ENCODE results near the gene HSPA12A. TPM values are rescaled to one million over a fixed set of nuclear protein-coding genes. Genes with fewer than 3 reads are reported as not detected.

Gene HSPA12A, protein sequence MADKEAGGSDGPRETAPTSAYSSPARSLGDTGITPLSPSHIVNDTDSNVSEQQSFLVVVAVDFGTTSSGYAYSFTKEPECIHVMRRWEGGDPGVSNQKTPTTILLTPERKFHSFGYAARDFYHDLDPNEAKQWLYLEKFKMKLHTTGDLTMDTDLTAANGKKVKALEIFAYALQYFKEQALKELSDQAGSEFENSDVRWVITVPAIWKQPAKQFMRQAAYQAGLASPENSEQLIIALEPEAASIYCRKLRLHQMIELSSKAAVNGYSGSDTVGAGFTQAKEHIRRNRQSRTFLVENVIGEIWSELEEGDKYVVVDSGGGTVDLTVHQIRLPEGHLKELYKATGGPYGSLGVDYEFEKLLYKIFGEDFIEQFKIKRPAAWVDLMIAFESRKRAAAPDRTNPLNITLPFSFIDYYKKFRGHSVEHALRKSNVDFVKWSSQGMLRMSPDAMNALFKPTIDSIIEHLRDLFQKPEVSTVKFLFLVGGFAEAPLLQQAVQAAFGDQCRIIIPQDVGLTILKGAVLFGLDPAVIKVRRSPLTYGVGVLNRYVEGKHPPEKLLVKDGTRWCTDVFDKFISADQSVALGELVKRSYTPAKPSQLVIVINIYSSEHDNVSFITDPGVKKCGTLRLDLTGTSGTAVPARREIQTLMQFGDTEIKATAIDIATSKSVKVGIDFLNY
- total RNA-seq (2014; rRNA removed; shearing (Covaris generic)), result 0.18 and 0.92 TPM in 2 replicates

DNA sequence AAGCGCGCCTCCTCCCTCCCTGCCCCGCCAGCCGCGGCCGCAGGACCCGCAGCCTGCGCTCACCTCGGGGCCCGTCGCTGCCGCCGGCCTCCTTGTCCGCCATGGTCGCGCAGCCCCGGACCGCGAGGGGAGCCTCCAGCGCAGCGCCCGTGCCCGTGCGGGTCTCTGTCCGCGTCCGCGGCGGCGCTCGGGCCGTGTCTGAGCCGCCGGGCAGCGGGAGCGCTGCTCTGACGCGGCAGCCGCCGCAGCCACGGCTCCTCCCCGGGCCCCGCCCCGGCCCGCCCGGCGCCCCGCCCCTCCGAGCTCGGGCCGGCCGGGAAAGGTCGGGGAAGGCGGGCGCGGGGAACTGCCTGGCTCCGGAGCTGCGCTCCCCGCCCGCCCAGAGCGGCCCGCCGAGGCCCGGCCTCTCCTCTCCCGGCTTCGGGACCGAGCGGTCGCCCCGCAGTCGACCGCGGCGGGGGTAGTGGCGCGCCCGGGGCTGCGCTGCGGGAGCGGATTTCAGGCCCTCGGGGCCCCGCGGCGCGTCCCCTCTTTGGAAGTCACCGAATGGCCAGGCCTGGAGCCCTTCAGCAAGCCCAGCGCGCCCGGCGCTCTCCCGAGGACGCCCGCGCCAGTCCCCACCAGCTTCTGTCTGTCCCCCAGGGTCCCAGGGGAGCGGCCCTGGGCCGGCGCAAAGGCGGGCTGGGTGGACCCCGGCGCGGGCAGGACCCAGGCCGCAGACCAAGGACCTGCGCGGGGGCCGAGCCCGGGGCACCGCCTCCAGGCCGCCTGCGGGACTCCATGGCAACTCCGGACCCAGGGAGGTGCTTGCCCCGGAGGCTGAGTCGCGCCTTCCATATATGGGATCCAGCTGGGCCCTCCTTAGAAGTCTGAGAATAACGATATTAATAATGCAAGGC lies at the start of gene HSPA12A:
TSS of gene HSPA12A (minus strand) at position 200 of the 899 bp plus-strand sequence. CDS start at position 103, 97 bp downstream.
- peak; percentile 59 for DNase-seq (ENCODE audit: low spot score)

DNA sequence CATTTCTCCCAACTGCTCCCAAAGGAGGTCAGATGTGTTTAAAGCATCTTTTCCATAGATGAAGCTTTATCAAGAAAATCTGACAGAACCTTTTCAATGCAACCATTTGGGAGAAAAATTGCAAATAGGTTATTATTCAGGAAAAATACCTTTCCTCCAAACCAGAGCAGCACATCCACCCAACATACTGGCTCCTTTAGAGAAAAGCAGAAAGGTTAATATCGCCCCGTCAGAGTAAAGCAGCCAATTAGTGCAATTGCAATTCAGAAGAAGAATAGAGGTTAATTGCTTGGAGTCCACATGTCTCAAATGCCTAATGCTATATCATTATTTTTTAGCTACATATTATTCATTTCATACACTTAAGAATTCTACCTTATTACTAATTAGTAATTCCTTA lies 48.9 kb upstream of the HSPA12A start:
- no peak for DNase-seq (ENCODE audit: low spot score)

DNA sequence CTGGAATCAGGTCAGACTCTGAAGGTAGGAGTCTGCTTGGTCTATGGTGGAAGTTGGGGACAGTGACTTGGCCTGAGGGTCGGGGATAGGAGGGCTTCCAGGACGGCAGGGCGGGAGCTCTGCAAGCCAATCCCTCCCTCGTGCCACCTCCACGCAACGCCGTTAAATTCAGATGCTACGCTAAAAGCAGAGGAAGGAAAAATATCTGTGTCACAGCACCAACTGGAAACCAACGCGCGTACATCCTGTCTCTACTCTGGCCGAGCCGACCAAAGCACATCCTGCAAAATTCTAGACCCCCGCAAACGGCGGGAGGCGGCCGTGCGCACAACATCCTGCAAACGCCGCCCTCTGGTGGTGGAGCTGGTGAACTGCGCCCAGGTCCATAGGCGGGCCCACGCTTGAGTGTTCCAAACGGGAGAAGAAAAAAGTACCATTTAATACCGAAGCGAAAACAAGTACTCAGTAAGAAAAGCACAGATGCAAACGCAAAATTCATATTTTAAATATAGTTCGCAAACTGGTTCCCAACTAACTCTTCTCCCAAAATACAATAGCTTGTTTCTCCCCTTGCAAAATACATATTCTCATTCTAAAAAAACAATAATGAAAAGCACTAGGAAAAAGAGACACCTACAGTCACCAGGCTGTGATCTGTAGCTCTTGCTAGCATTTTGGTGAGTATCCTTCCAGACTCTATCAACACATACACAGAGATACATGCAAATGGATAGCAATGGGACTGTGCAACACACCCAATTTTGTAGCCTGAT lies 45.7 kb upstream of the HSPA12A start:
- peak; percentile 56 for DNase-seq (ENCODE audit: low spot score)

DNA sequence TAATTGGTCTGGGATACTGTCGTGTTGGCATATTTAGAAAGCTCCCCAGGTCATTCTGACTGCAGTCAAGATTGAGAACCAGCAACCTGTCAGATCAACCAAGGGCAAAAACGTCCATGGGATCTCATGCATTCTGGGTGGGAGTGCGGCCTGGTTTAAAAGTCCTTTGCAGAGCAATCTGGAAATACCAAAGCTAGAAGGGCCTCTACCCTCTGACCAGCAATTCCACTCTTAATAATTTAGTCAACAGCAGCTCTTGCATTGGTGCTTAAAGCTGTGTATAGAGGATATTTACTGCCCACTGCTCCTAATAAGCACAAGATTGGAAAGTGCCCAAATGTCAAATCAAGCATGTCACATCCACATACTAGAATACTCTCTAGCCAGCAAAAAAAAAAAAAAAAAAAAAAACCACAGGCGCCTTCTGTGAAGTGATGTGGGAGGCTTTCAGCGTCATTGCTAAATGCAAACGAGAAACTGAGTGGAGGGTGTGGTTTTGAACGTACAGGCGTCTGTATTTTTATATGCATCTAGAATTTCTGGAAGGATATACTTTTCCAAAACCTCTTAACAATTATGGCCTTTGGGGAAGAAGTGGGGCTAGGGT lies 44.8 kb upstream of the HSPA12A start:
- no peak for DNase-seq (ENCODE audit: low spot score)

DNA sequence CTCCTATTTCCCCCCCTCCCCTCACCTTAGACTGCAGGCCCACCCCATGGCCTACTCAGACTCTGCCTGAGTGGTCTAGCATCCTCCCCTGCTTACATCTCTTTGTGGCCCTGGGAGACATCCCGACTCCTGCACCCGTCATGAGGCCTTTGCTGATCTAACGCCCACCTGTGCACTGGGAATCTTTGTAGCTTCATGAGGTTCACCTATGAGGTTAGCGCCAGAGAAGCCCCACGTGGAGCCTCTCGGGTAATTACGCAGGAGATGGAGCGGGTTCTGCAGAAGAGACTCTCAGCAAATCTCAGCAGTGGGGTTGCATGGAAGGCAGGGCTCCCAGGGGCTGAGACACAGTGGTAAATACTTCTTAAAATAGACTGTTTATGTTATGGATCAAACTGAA lies 43.5 kb upstream of the HSPA12A start:
- no peak for DNase-seq (ENCODE audit: low spot score)

DNA sequence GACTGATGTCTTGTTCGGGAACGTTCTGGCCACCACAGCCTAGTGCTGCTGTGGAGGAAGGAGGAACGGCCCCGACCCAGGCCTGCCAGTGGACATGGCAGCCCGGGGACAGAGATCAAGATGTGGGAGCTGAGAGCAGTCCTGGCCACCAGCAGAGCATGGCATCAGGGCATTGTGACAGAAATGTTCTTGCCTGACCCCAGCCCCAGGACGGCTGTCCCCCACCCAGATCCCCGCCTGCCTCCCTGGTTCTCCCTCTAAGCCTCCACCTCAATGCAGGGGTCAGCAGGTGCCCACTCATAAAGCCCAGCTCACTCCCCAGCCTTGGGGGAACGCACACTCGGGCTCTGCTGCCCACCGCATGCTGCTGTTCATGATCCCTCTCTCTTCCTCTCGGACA lies 42.9 kb upstream of the HSPA12A start:
- no peak for DNase-seq (ENCODE audit: low spot score)

DNA sequence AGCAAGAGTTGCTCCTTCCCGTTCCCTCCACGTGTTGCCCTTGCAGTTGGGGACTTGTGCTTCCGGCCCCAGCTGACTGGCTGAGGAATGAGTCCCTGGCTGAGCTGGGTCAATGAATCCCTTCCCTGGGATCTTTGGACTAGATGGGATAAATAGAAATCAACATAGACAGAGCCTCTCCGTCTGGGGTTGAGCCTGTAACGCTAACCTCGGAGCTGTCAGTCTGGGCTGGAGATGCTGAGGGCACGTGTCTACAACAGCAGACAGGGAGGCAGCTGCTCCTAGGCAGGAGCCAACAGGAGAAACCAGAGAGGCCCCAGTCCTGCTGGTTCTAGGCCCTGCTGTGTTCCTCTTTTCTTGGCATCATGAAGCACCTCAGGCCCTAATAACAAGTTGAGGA lies 42.3 kb upstream of the HSPA12A start:
- no peak for DNase-seq (ENCODE audit: low spot score)

DNA sequence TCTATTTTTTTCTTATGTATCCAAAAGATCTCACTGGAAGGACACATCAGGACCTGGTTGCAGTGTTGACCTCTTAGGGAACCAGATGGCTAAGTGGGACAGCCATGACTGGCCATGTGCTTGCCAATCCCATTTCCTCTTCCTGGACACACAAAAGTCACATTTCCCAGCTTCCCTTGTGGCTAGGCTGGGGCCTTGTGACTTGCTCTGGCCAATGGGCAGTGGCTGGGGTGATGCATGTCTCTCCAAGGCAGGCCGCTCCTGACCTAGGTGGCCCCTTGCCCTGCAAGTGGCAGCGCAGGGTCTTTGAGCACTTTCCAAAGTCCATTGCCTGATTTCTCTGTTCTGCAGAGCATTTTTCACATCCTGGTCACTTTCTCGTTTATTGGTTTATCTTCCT lies 41.7 kb upstream of the HSPA12A start:
- DNase-seq (ENCODE audit: low spot score), result no peak

DNA sequence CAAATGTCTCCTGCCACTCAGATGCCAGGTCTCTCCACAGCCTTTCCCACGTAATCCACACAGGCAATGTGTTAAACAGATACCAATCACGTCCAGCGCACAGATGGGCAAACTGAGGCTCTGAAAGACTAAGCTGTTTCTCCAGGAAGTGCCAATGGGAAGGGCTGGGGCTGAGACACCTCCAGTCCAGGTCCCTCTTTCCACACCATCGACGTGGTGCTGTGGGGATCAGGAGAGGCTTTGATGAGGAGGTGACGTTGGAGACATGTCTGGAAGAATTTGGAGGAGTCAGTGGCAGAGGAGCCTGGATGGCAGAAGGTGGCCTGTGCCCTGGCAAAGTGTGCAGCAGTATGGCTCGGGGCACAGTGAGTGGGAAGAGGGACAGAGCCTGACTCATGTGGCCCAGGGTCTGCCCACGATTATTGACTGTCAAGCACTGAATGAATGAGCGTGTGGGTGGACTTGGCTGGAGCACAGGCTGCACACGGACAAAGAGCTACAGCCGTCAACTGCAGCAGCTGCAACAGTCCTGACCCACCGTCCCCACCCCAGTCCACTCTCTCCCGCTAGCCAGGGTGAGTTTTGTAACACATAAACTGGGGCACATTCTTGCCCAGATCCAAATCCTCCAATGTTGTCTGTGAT lies 40.8 kb upstream of the HSPA12A start:
- DNase-seq (ENCODE audit: low spot score), result no peak

DNA sequence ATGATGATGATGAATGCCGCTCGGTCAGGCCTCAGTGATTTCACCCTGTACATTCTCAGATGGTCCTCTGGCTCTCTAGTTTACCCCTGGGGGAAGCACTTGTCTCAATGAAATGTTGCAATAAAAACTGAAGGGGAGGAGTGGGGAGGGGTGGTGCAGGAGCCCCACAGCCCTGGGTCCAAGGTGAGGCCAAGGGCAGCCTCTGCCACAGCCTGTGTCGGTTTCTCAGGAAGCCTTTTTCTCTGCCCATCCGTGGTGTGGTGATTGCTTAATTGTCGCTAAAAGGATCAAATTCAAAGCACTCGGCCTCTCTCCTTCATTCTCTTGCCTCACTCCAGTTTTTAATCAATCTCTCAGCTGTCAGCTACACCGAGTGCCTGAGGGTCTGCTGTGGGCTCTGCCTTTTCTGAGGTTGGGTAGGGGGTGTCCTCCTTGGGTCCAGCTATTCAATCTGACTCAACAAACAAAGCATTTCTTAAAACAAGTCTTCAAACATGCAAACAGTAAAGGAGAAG lies 39.1 kb upstream of the HSPA12A start:
- no peak for DNase-seq (ENCODE audit: low spot score)

DNA sequence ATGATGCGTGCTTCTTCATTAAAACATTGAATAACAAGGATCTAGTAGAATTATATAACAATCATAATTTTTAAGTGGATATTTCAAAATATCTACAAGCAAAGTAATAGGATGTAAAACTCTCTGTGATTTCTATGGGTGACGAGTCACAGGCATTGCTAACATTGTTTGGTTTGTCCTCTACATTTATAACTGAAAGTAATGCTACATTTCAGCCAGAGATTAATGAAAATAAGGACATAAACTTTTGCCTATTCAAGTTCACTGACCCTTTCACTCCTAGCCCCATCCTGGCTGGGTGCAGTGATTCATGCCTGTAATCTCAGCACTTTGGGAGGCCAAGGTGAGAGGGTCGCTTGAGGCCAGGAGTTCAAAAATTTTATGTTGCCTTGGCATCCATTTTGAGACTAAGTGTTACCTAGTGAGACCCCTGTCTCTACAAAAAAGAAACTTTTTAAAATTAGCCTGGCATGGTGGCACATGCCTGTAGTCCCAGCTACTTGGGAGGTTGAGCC lies 38.4 kb upstream of the HSPA12A start:
- no peak for DNase-seq (ENCODE audit: low spot score)

DNA sequence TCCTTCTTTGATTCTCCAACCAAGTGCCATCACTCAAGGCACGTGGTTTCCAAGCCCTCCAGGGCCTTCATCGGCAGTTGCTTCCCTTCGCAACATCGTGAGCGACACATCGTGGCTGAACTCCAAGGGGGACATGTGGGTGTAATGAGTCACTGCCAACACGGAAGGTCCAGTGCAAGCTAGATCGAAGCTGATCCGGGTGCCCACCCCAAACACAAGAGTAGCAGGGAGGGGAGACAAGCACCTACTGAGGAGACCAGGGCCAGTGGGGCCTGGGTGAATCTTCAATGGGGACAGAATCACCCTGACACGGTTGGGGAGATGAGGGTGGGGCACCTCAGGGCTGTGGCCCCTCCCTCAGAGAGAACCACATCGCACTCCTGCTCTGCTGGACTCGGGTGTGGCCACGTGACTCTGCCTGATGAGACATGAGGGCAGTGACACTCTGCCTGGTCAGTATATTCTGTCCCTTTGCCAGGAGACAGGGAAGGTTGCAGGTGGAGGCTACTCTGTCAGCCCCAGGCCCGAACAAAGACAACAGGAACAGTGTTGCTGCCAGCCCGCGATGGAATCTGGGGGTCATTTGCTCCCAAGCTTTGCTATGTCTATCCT lies 36.8 kb upstream of the HSPA12A start:
- no peak for DNase-seq (ENCODE audit: low spot score)

DNA sequence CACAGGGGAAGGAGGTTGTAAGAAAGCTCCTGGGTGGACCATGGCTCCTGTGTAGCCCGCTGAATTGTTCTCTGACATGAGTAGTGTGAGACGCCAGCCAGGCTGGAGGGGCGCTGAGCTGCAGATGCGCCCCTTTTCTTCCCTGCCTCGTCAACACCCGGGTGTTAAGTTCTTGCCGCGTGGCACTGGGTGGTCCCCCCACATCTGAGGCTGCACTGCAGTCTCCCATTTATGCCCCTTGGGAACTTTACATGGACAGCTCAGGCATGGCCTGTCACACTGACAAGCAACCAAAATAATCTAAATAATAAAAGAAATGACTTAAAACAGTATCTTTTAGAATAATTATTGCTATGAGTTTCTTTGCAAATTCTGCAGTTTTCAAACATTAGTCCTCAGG lies 34.6 kb upstream of the HSPA12A start:
- no peak for DNase-seq (ENCODE audit: low spot score)

DNA sequence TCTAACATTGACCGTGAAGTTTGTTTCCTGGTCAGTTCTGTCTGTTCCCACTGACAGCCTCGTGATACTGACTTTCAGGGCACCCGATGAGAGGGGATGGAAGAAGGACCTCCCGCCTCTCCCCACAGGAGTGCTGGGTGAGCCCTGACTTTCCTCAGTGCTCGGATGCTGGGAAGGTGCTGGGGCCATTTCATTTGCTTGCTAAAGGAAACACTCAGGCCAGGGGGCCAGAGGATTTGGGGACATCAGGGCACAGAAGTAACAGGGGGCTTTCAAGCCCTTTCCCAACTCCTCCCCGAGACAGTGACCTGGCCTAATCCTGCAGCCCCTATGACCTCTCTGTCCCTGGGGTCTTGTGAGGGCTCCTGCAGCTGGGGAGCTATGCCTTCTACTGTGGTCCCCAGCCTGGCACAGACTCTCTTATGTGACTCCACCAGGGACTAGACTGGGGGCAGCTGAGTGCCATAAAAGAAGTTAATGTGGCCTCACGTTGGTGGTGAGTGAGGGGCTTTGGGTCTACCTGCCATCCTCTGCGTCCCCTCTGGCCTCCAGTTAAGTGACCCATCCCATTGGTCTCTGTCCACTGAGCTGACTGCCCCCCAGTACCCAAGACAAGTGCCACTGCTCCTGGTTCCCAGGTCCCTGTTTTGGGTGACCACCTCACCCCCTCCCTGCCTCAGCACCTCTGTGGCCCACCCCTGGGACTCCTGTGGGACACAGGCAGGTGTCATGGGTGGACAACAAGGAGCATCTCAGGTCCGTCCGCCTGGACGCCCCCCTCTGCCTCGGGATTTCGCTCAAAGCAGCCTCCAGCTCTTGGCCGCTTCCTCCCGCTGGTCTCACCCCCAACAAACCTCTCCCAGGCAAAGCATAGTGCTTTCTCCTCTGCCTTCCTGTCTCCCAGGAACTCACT lies 33.4 kb upstream of the HSPA12A start:
- no peak for DNase-seq (ENCODE audit: low spot score)

DNA sequence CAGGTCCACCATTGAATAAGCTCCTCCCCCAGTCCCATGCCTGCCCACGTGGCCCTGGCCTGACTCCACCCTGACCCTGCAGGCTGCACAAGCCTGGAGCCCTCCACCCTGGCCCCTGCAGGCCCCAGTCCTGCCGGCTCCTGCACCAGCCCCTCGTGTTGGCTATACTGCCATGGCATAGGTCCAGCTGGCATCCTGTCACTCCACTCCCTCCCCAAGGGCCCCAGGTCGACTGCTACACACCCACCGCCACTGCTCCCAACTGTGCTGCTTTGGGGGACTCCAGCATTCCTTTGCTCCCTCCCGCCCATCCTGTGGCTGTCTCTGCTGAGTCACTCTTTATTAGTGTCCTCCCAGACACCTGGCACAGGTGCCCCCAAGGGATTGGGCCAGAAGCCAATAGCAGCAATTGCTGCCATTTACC lies 32.4 kb upstream of the HSPA12A start:
- DNase-seq (ENCODE audit: low spot score), result peak; percentile 45

DNA sequence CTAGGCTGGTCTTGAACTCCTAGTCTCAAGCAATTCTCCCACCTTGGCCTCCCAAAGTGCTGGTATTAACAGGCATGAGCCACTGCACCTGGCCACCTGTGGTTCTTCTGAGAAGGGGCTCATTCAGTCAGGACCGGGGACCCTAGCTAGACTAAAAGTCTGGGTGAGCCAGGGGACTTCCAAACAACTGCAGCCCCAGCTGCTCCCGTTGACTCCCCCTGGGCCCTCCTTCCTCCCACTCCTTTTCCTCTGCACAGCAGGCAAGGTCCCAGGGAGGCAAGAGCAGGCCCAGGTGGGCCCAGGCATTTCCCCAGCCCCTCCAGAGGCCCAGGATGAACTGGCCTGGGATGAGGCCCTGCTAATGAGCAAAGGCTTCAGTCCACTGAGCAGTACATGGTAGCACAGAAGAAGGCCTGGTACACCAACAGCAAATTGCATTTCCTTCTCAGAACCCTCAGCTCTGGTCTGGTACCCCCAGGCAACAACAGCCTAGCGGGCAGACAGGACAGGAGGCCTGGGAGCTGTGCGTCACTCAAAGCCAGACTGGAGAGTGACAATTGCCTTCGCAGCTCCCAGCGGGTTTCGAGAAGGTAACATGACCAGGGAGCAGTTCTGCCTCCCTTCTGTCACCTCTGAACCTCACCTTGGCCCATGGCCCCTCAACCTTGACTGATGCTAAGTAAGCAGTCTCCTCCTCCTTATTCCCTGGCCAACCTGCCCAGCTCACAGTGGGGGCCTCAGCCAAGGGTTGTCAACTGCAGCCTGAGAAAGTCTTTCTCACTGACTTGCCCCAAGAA lies 30.7 kb upstream of the HSPA12A start:
- no peak for DNase-seq (ENCODE audit: low spot score)

DNA sequence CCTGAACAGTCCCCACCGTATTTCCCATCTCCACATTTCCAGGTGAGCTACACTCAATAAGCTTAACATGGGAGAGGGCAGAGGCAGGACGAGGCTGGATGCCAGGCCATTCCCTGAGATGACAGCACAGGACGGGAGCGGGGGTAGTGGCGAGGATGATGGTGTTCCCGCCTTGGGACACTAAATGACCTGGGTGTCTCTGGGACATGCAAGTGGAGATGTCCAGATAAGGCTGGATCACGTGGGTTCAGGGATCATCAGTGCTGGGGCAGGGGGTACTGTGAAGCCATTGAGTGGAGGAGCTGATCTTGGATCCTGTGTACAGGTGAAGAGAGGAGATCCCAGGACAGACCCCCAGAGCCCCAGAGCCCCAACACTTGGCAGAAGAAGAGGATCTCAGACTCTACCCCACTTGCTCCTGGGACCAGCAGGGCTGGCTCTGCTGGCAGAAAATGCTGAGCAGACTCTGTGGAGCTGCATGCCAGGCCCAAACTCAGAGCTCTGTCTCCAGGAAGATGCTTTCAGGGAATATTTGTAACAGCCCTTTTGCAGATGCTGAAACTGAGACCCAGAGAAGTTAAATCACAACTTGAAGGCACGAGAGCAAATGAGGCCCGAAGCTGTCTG lies 29.7 kb upstream of the HSPA12A start:
- DNase-seq (ENCODE audit: low spot score), result no peak

Data from HT-29 (cell line).